Karpas-422 (cell line): Measurements from ENCODE around the gene MALRD1. TPM values are rescaled to one million over a fixed set of nuclear protein-coding genes. Genes with fewer than 3 reads are reported as not detected.

Experiments
- DNase-seq: peaks from one replicate; pipeline ENCODE4 v3.0.0-alpha.2; 2015
- H2AFZ ChIP-seq: fragments of 200-600 bp; sonication (generic); 2 replicates; pipeline ENCODE4 v1.6.1; 2014; ENCODE audit warnings: antibody characterized with exemption, low read length, mixed read lengths
- H3K27ac ChIP-seq: fragments of 200-600 bp; sonication (generic); 2 replicates; pipeline ENCODE4 v1.5.1; 2014; ENCODE audit warnings: mild to moderate bottlenecking, low read length, moderate library complexity
- H3K27me3 ChIP-seq: fragments of 200-600 bp; sonication (generic); 2 replicates; pipeline ENCODE4 v1.6.1; 2014; ENCODE audit warnings: low read length, mixed read lengths
- H3K36me3 ChIP-seq: fragments of 200-600 bp; sonication (generic); 2 replicates; pipeline ENCODE4 v1.6.1; 2014; ENCODE audit warnings: low read length, mixed read lengths; ENCODE audit not compliant: insufficient read depth
- H3K4me1 ChIP-seq: fragments of 200-600 bp; sonication (generic); 2 replicates; pipeline ENCODE4 v1.6.1; 2014; ENCODE audit warnings: mild to moderate bottlenecking, low read length, mixed read lengths
- H3K4me2 ChIP-seq: fragments of 200-600 bp; sonication (generic); 2 replicates; pipeline ENCODE4 v1.6.1; 2014; ENCODE audit warnings: low read length, low read depth, mild to moderate bottlenecking; ENCODE audit not compliant: poor library complexity, severe bottlenecking
- H3K4me3 ChIP-seq: fragments of 200-600 bp; sonication (generic); 2 replicates; pipeline ENCODE4 v1.5.1; 2014; ENCODE audit warnings: mild to moderate bottlenecking, antibody characterized with exemption, low read length, mixed read lengths
- H3K79me2 ChIP-seq: fragments of 200-600 bp; sonication (generic); 2 replicates; pipeline ENCODE4 v1.6.1; 2014; ENCODE audit warnings: mild to moderate bottlenecking, low read length, mixed read lengths
- H3K9ac ChIP-seq: fragments of 200-600 bp; sonication (generic); 2 replicates; pipeline ENCODE4 v1.6.0; 2014; ENCODE audit warnings: low read length
- H3K9me2 ChIP-seq: fragments of 200-600 bp; sonication (generic), shearing (Covaris generic); replicated peaks from 2 replicates; pipeline ENCODE4 v1.6.0; 2014; ENCODE audit warnings: mild to moderate bottlenecking, low read length, moderate library complexity; ENCODE audit not compliant: insufficient read depth
- H3K9me3 ChIP-seq: fragments of 300-700, 200-600 bp; sonication (generic); 2 replicates; pipeline ENCODE4 v1.6.1; 2014; ENCODE audit warnings: low read length, mixed read lengths
- H4K20me1 ChIP-seq: fragments of 200-600 bp; sonication (generic); 2 replicates; pipeline ENCODE4 v1.6.1; 2014; ENCODE audit warnings: mild to moderate bottlenecking, antibody characterized with exemption, low read length, low read depth; ENCODE audit not compliant: insufficient read depth
- total RNA-seq: library from RNA; depleted of rRNA; stranded (reverse); fragments of >200 nt; shearing (Covaris generic); gene quantifications from 2 replicates; pipeline ENCODE4 v1.2.3, GENCODE V29; 2014; ENCODE audit warnings: low replicate concordance

The MALRD1 gene
- total RNA-seq, 1 experiment from 2014 or later: not detected

DNA sequence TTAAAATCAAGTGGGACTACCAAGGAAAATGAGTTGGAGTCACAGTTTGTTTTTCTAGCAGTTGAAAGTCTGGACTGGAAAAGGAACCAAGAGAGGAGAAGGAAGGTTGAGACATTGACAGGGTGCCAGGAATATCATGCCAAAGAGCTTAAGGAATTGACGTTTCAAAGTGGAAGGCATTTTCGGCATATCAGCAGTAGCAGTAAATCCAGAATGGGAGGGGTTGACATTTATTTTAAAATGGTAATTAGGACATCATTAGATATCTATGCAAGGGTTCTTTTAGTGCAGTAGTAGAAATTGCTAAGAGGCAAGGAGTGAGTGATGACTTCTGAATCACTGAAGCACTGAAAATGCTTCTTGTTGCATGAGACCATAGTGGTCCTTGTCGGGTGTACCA is 431.8 kb downstream of the MALRD1 start:
- H3K9me2 ChIP-seq: no peaks in the 10 kb centered on the region
- DNase-seq: no peak
- no peaks in the 10 kb centered on the region for H3K4me1 ChIP-seq
- H3K36me3 ChIP-seq: no peaks in the 10 kb centered on the region
- peaks cover 31% of the 10 kb centered on the region for H3K9me3 ChIP-seq
- H2AFZ ChIP-seq: no peak overlapping the region
- no peaks in the 10 kb centered on the region for H3K27me3 ChIP-seq
- H3K9ac ChIP-seq: no peak overlapping the region
- no peaks in the 10 kb centered on the region for H4K20me1 ChIP-seq
- no peak overlapping the region for H3K27ac ChIP-seq
- H3K4me3 ChIP-seq: no peak overlapping the region
- H3K4me2 ChIP-seq: no peak overlapping the region
- no peaks in the 10 kb centered on the region for H3K79me2 ChIP-seq

DNA sequence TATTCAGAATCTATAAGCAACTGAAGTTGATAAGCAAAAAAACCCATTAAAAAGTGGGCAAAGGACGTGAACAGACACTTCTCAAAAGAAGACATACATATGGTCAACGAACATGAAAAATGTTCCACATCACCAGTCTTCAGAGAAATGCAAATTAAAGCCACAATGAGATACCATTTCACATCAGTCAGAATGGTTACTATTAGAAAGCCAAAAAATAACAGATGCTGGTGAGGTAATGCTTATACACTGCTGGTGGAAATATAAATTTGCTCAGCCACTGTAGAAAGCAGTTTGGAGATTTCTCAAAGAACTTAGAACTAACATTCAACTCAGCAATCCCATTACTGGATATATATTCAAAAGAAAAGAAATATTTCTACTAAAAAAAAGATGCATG is 434.8 kb downstream of the MALRD1 start:
- DNase-seq: no peak
- no peaks in the 10 kb centered on the region for H3K79me2 ChIP-seq
- no peak overlapping the region for H3K4me2 ChIP-seq
- no peak overlapping the region for H3K9ac ChIP-seq
- no peaks in the 10 kb centered on the region for H3K9me2 ChIP-seq
- H2AFZ ChIP-seq: no peak overlapping the region
- H3K27me3 ChIP-seq: no peaks in the 10 kb centered on the region
- H3K27ac ChIP-seq: no peak overlapping the region
- peaks cover 30% of the 10 kb centered on the region for H3K9me3 ChIP-seq
- no peaks in the 10 kb centered on the region for H4K20me1 ChIP-seq
- no peaks in the 10 kb centered on the region for H3K36me3 ChIP-seq
- no peak overlapping the region for H3K4me3 ChIP-seq
- H3K4me1 ChIP-seq: no peaks in the 10 kb centered on the region

DNA sequence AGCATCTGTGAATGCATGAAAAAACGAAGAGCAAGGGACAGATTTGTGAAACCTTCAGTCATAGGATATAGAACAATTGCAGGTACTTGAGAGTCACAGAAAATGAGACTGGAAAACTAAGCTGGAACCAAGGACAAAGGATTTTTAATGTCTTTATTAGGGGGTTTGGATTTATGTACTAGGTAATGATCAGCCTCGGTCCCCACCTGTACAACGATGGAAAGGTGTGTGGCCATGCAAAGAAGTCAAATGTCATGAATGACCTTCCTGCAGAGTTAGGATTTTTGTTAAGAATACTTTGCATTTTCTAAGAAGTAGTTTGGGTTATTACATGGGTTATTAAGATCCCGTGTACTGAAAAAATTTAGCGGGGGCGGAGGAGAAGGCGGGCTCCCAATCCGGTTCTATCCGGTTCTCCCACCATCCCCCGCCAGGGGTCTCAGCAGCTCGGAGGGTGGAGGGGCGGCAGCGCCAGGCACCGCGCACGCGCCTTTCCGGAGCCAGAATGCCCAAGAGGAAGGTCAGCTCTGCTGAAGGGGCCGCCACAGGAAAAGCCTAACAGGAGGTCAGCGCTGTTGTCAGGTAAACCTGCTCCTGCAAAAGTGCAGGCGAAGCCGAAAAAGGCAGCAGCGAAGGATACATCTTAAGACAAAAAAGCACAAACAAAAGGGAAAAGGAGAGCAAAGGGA is 440.1 kb downstream of the MALRD1 start:
- Histone ChIP-seq H3K4me3 (no peak overlapping the region), H3K4me1 (no peaks in the 10 kb centered on the region), H3K27me3 (no peaks in the 10 kb centered on the region), H3K79me2 (no peaks in the 10 kb centered on the region), H2AFZ (no peak overlapping the region), H3K27ac (no peak overlapping the region), H3K9me2 (no peaks in the 10 kb centered on the region), H4K20me1 (no peaks in the 10 kb centered on the region), H3K36me3 (no peaks in the 10 kb centered on the region), H3K9me3 (peaks cover 18% of the 10 kb centered on the region), H3K9ac (no peak overlapping the region), H3K4me2 (no peak overlapping the region)
- no peak for DNase-seq

DNA sequence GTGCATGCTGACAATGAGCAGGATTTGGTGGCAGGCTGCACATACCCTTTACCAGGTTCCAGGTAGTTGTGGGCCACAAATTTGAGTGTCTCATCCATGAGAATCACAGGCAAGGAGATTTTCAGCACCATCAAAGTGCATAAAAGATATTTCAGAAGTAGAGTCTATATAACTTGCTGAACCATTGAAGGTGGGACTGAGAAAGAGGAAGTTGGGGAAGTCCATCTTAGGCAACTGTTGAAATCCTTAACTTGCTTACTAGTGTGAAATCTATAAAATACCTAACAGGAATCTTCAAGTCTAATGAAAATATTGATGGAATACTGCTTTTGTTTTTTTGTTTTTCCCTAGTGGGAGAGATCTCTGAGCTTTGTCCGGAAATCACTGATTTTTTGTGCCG is 442.6 kb downstream of the MALRD1 start:
- Histone ChIP-seq H3K4me2 (no peak overlapping the region), H3K27ac (no peak overlapping the region), H3K4me3 (no peak overlapping the region), H2AFZ (no peak overlapping the region), H3K9me3 (peaks cover 20% of the 10 kb centered on the region), H3K9ac (no peak overlapping the region), H4K20me1 (no peaks in the 10 kb centered on the region), H3K36me3 (no peaks in the 10 kb centered on the region), H3K9me2 (no peaks in the 10 kb centered on the region), H3K4me1 (no peaks in the 10 kb centered on the region), H3K27me3 (no peaks in the 10 kb centered on the region), H3K79me2 (no peaks in the 10 kb centered on the region)
- DNase-seq: no peak

DNA sequence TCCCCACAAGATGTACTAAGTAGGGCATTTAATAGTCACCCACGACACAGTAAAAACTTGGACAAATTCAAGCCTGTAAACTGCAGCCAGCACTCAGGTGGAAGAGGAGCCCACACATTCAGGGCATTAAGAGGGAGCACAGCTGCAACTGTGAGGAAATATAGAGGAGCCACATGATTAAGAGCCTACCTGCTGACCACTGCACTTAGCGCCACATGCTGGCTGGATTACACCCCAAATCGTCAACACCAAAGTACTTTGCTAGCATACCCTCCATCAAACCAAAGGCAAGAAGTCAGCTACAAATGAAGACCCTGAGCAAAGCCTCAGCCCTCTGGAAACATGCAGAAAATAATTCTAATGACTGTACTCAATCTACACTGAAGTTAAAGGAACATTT is 445.3 kb downstream of the MALRD1 start:
- no peaks in the 10 kb centered on the region for H3K4me1 ChIP-seq
- peaks cover 23% of the 10 kb centered on the region for H3K9me3 ChIP-seq
- H3K4me2 ChIP-seq: no peak overlapping the region
- no peaks in the 10 kb centered on the region for H3K36me3 ChIP-seq
- no peaks in the 10 kb centered on the region for H4K20me1 ChIP-seq
- H3K9ac ChIP-seq: no peak overlapping the region
- H3K27ac ChIP-seq: no peak overlapping the region
- no peaks in the 10 kb centered on the region for H3K27me3 ChIP-seq
- no peaks in the 10 kb centered on the region for H3K9me2 ChIP-seq
- DNase-seq: no peak
- no peaks in the 10 kb centered on the region for H3K79me2 ChIP-seq
- no peak overlapping the region for H2AFZ ChIP-seq
- H3K4me3 ChIP-seq: no peak overlapping the region

DNA sequence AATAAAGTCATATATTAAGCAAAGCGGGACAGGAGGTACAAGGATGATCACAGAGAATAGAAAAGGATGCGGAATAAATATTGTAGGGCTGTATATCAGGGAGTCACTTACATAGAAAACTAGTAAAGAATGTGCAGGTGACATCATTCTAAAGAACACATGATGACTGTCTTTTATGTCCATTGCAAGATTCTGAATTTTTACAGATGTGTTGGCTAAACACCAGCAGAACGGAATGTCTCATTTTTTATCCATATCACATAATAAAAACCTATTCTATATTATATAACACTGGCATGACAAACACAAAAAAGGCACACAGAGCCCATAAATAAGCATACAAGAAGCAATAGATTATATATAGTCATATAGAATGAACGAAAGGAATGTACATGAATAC is 448.4 kb downstream of the MALRD1 start:
- no peaks in the 10 kb centered on the region for H3K4me1 ChIP-seq
- H3K27me3 ChIP-seq: no peaks in the 10 kb centered on the region
- no peaks in the 10 kb centered on the region for H3K9me2 ChIP-seq
- H3K9ac ChIP-seq: no peak overlapping the region
- no peak overlapping the region for H2AFZ ChIP-seq
- H3K9me3 ChIP-seq: peaks cover 34% of the 10 kb centered on the region
- no peak overlapping the region for H3K4me2 ChIP-seq
- no peaks in the 10 kb centered on the region for H3K79me2 ChIP-seq
- no peak for DNase-seq
- H3K36me3 ChIP-seq: no peaks in the 10 kb centered on the region; the same call in 1 of the 2 replicates
- no peak overlapping the region for H3K27ac ChIP-seq
- no peaks in the 10 kb centered on the region for H4K20me1 ChIP-seq
- no peak overlapping the region for H3K4me3 ChIP-seq

DNA sequence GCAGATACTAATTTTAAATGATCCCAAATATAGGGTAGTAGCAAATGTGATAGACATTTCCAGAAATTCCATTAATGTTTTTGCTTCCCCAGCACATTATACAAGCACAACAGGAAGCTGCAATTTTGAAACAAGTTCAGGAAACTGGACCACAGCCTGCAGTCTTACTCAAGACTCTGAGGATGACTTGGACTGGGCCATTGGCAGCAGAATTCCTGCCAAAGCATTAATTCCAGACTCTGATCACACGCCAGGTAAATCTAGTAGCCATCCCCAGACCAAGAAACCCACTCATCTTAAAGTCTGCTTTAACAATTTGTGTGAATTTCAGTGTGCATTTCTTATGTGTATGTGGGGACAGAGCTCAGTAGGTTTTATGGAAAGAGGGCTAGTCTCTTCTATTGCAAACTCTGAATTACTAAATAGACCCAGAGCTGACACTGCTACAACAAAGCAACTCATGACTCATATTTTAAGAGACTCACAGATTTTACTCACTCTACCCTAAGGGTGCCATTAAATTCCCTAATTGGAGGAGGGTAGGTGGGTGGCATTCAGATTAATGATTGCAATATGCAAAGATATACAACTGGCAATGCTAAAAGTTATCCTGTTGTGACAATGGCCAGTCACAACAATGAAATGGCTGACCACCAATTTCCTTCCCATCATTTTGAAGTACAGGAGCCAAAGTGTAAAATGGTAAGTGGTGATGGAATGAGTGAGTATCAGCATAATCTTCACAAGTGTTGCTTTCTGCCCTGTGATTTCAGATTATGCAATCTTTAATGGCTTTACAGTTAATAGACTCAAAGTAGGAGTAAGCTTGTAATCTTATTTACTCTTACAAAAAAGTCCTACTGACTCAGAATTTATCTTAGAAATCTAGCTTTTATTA is 450.0 kb downstream of the MALRD1 start:
- no peak for DNase-seq
- Histone ChIP-seq H3K27me3 (no peaks in the 10 kb centered on the region), H3K4me3 (no peak overlapping the region), H2AFZ (no peak overlapping the region), H3K27ac (no peak overlapping the region), H3K9me2 (no peaks in the 10 kb centered on the region), H3K9ac (no peak overlapping the region), H3K36me3 (no peaks in the 10 kb centered on the region; the same call in 1 of the 2 replicates), H3K4me1 (no peaks in the 10 kb centered on the region), H3K4me2 (no peak overlapping the region), H4K20me1 (no peaks in the 10 kb centered on the region), H3K79me2 (no peaks in the 10 kb centered on the region), H3K9me3 (peaks cover 29% of the 10 kb centered on the region)

DNA sequence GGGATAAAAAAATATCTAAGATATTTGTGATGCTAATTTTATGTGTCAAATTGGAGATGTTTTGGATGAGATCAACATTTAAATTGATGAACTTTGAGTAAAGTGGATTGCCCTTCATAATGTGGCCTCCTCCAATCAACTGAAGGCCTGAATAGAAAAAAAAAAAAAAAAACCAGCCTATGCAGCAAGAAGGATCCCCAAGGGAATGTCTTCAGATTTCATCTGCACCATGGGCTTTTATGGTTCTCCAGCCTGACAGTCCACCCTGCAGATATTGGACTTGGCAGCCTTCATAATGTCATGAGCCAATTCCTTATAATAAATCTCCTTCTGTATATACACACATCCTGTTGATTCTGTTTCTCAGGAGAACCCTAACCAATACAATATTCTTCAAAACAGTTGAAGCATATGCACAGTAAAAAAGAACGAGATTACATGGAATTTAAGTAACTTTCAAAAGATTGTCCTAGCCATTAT is 450.7 kb downstream of the MALRD1 start:
- no peak overlapping the region for H3K9ac ChIP-seq
- no peak overlapping the region for H3K27ac ChIP-seq
- H4K20me1 ChIP-seq: no peaks in the 10 kb centered on the region
- H3K4me3 ChIP-seq: no peak overlapping the region
- H3K4me1 ChIP-seq: no peaks in the 10 kb centered on the region
- no peaks in the 10 kb centered on the region for H3K27me3 ChIP-seq
- no peak for DNase-seq
- H3K9me2 ChIP-seq: no peaks in the 10 kb centered on the region
- no peaks in the 10 kb centered on the region for H3K79me2 ChIP-seq
- no peaks in the 10 kb centered on the region; the same call in 1 of the 2 replicates for H3K36me3 ChIP-seq
- H3K9me3 ChIP-seq: peaks cover 29% of the 10 kb centered on the region
- no peak overlapping the region for H2AFZ ChIP-seq
- no peak overlapping the region for H3K4me2 ChIP-seq
